ENCODE data around the gene ITCH. TPM values are rescaled to one million over a fixed set of nuclear protein-coding genes. Genes with fewer than 3 reads are reported as not detected.
"Not testable (repeated sequence)": the region's sequence is repeated elsewhere in the genome, so short reads cannot be mapped to it uniquely, and the experiment has no call there.

The ITCH gene
- polyA plus RNA-seq, 1 donor from 2014 or later, result 39.5 TPM

- Histone ChIP-seq H4K20me1 (ENCODE audit: insufficient read depth) (no peaks in the 10 kb centered on the region), H3K9ac (ENCODE audit: low read length) (no peak overlapping the region)
These were observed 149.9 kb downstream of the ITCH start for GRCh38 chr20:34512955-34513419.

DNA sequence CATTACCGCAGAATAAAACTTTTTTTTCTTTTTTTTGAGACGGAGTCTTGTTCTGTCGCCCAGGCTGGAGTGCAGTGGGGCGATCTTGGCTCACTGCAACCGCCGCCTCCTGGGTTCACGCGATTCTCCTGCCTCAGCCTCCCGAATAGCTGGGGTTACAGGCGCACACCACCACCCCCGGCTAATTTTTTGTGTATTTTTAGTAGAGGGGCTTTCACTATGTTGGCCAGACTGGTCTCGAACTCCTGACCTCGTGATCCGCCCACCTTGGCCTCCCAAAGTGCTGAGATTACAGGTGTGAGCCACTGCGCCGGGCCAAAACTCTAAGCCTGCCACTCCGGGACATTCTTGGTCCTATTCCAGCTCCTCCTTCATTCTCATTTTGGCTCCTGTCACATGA is 151.0 kb downstream of the ITCH start:
- not testable (repeated sequence) for H3K27me3 ChIP-seq (ENCODE audit: insufficient read depth, low read depth, low read length); H4K20me1 ChIP-seq (ENCODE audit: insufficient read depth); H3K27ac ChIP-seq (ENCODE audit: low read length); H3K4me2 ChIP-seq (ENCODE audit: low read length); H3K4me3 ChIP-seq (ENCODE audit: low read length); H3K9me2 ChIP-seq (ENCODE audit: insufficient read depth, low read length); H3F3A ChIP-seq (ENCODE audit: insufficient read depth, low read length, poor library complexity, severe bottlenecking); H3K9ac ChIP-seq (ENCODE audit: low read length); H2AFZ ChIP-seq (ENCODE audit: low read depth, low read length); H3K36me3 ChIP-seq (ENCODE audit: insufficient read depth, low read length); H3K9me3 ChIP-seq (ENCODE audit: low read length)
- H3K79me2 ChIP-seq (replicated peaks; ENCODE audit: insufficient read depth, low read length), result peaks cover 18% of the 10 kb centered on the region

More at GRCh38 chr20:34512955-34513419, 149.9 kb downstream of the ITCH start:
- no peak overlapping the region for H3K4me3 ChIP-seq (ENCODE audit: low read length)
- H3K27me3 ChIP-seq (ENCODE audit: insufficient read depth, low read depth, low read length), result no peaks in the 10 kb centered on the region
- no peaks in the 10 kb centered on the region for H3K9me2 ChIP-seq (ENCODE audit: insufficient read depth, low read length)
- peaks cover 8% of the 10 kb centered on the region for H3K79me2 ChIP-seq (replicated peaks; ENCODE audit: insufficient read depth, low read length)
- H3K4me2 ChIP-seq (ENCODE audit: low read length), result no peak overlapping the region
- H3F3A ChIP-seq (ENCODE audit: insufficient read depth, low read length, poor library complexity, severe bottlenecking), result peaks cover 3% of the 10 kb centered on the region
- TF ChIP-seq, protein P1, sequence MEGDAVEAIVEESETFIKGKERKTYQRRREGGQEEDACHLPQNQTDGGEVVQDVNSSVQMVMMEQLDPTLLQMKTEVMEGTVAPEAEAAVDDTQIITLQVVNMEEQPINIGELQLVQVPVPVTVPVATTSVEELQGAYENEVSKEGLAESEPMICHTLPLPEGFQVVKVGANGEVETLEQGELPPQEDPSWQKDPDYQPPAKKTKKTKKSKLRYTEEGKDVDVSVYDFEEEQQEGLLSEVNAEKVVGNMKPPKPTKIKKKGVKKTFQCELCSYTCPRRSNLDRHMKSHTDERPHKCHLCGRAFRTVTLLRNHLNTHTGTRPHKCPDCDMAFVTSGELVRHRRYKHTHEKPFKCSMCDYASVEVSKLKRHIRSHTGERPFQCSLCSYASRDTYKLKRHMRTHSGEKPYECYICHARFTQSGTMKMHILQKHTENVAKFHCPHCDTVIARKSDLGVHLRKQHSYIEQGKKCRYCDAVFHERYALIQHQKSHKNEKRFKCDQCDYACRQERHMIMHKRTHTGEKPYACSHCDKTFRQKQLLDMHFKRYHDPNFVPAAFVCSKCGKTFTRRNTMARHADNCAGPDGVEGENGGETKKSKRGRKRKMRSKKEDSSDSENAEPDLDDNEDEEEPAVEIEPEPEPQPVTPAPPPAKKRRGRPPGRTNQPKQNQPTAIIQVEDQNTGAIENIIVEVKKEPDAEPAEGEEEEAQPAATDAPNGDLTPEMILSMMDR (IDR thresholded peaks at IDR 0.05; ENCODE audit: poor library complexity, severe bottlenecking), result no peak
- TF ChIP-seq POLR2AphosphoS5 (IDR thresholded peaks at IDR 0.05), result no peak
- no peak for TF ChIP-seq RAD21 (conservative IDR thresholded peaks at IDR 0.05)
- no peak overlapping the region for H3K27ac ChIP-seq (ENCODE audit: low read length)
- H2AFZ ChIP-seq (ENCODE audit: low read depth, low read length), result no peak overlapping the region
- no peaks in the 10 kb centered on the region for H3K36me3 ChIP-seq (ENCODE audit: insufficient read depth, low read length)
- no peaks in the 10 kb centered on the region for H3K9me3 ChIP-seq (ENCODE audit: low read length)

- Histone ChIP-seq H3K9ac (ENCODE audit: low read length) (peak overlapping the region; percentile 85), H3K36me3 (ENCODE audit: insufficient read depth, low read length) (no peaks in the 10 kb centered on the region), H3F3A (ENCODE audit: insufficient read depth, low read length, poor library complexity, severe bottlenecking) (peaks cover 3% of the 10 kb centered on the region), H2AFZ (ENCODE audit: low read depth, low read length) (no peak overlapping the region), H3K4me2 (ENCODE audit: low read length) (peak overlapping the region; percentile 68), H3K27me3 (ENCODE audit: insufficient read depth, low read depth, low read length) (no peaks in the 10 kb centered on the region), H3K79me2 (replicated peaks; ENCODE audit: insufficient read depth, low read length) (peaks cover 27% of the 10 kb centered on the region), H3K4me3 (ENCODE audit: low read length) (peak overlapping the region; percentile 86), H3K27ac (ENCODE audit: low read length) (peak overlapping the region; percentile 85), H4K20me1 (ENCODE audit: insufficient read depth) (no peaks in the 10 kb centered on the region), H3K9me3 (ENCODE audit: low read length) (no peaks in the 10 kb centered on the region), H3K9me2 (ENCODE audit: insufficient read depth, low read length) (no peaks in the 10 kb centered on the region)
- TF ChIP-seq MXI1 (conservative IDR thresholded peaks at IDR 0.05; ENCODE audit: poor library complexity, severe bottlenecking) (no peak), EZH2 (IDR thresholded peaks at IDR 0.05; ENCODE audit: borderline replicate concordance, insufficient read depth, low read length, poor library complexity, severe bottlenecking) (no peak), RAD21 (conservative IDR thresholded peaks at IDR 0.05) (no peak), SMC3 (conservative IDR thresholded peaks at IDR 0.05; ENCODE audit: poor library complexity) (no peak), TAF1 (IDR thresholded peaks at IDR 0.05; ENCODE audit: low read depth) (no peak), EP300 (conservative IDR thresholded peaks at IDR 0.05; ENCODE audit: poor library complexity, severe bottlenecking) (no peak)
These were observed 151.9 kb downstream of the ITCH start for GRCh38 chr20:34514897-34515483.

All from neural cell (in vitro differentiated cells).